ENCODE measurements around the gene MYO15A.
A peak's percentile ranks its signal among the peaks of the same experiment; 100 is the strongest.

MYO15A gene

DNA sequence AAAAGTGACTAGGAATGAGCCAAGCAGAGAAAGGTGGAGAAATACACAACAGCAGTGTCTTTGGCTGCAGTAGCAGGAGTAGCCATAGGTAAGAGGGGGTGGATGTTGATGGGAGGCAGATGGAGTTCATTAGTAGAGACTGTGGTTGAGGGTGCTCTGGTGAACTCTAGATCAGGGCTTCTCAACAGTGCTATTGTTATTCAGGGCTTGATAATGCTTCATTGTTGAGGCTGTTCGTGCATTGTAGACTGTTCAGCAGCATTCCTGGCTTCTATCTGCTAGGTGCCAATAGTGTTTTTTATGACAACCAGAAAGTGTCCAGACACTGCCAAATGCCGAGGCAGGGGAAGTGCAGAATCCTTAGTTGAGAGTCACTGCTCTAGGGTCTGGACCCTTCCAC lies 78.7 kb downstream of the MYO15A start:
- H3K79me1 ChIP-seq (replicated peaks; ENCODE audit: low read length, poor library complexity, severe bottlenecking), result no peaks in the 10 kb centered on the region
- H2BK120ac ChIP-seq (ENCODE audit: low read depth, low read length), result no peak overlapping the region
- peak overlapping the region in 1 of 2 experiments; percentile 84 for H3K23ac ChIP-seq (ENCODE audit: low read length in 2 of 2)
- no peak overlapping the region for H2AK5ac ChIP-seq (ENCODE audit: low read length, severe bottlenecking)
- H4K8ac ChIP-seq (ENCODE audit: low read length), result no peak overlapping the region
- no peaks in the 10 kb centered on the region for H3K27me3 ChIP-seq (ENCODE audit: control insufficient read depth in 1 of 2, insufficient read depth in 1 of 2, low read length in 2 of 2)
- peaks cover 39% of the 10 kb centered on the region for H3K4me1 ChIP-seq (ENCODE audit: control insufficient read depth, insufficient read depth, low read depth, low read length)
- H3K4me3 ChIP-seq (ENCODE audit: insufficient read depth in 1 of 2, low read depth in 1 of 2, low read length in 2 of 2), result peak overlapping the region in 1 of 2 experiments; percentile 89
- H3K4ac ChIP-seq (ENCODE audit: low read depth in 1 of 2, low read length in 2 of 2), result no peak overlapping the region
- H2AFZ ChIP-seq (ENCODE audit: low read depth, low read length), result no peak overlapping the region
- H3K9ac ChIP-seq (ENCODE audit: low read length), result peak overlapping the region; percentile 96
- H4K91ac ChIP-seq (ENCODE audit: low read length), result no peak overlapping the region
- 81% methylated on average over 2 of the region's 2 CpGs for WGBS
- H3K36me3 ChIP-seq (ENCODE audit: control insufficient read depth in 1 of 2, insufficient read depth in 2 of 2, low read depth in 1 of 2, low read length in 2 of 2), result peaks cover 14 to 26% of the 10 kb centered on the region in 2 experiments
- no peaks in the 10 kb centered on the region for H3K9me3 ChIP-seq (ENCODE audit: control insufficient read depth, low read length)
- H3K4me2 ChIP-seq (ENCODE audit: low read length, poor library complexity, severe bottlenecking), result peak overlapping the region; percentile 59
- no peak overlapping the region for H2BK5ac ChIP-seq (ENCODE audit: low read depth, low read length, poor library complexity, severe bottlenecking)
- H2BK15ac ChIP-seq (ENCODE audit: low read depth, poor library complexity, severe bottlenecking), result no peak overlapping the region
- no peak for DNase-seq
- no peak overlapping the region for H3K18ac ChIP-seq (ENCODE audit: low read depth in 1 of 2, low read length in 2 of 2)
- no peak overlapping the region for H3K27ac ChIP-seq (ENCODE audit: low read length, poor library complexity, severe bottlenecking)
- peak overlapping the region in 1 of 2 experiments; percentile 57 for H3K14ac ChIP-seq (ENCODE audit: low read length in 2 of 2)
- H2BK12ac ChIP-seq (ENCODE audit: low read length in 2 of 2), result no peak overlapping the region

DNA sequence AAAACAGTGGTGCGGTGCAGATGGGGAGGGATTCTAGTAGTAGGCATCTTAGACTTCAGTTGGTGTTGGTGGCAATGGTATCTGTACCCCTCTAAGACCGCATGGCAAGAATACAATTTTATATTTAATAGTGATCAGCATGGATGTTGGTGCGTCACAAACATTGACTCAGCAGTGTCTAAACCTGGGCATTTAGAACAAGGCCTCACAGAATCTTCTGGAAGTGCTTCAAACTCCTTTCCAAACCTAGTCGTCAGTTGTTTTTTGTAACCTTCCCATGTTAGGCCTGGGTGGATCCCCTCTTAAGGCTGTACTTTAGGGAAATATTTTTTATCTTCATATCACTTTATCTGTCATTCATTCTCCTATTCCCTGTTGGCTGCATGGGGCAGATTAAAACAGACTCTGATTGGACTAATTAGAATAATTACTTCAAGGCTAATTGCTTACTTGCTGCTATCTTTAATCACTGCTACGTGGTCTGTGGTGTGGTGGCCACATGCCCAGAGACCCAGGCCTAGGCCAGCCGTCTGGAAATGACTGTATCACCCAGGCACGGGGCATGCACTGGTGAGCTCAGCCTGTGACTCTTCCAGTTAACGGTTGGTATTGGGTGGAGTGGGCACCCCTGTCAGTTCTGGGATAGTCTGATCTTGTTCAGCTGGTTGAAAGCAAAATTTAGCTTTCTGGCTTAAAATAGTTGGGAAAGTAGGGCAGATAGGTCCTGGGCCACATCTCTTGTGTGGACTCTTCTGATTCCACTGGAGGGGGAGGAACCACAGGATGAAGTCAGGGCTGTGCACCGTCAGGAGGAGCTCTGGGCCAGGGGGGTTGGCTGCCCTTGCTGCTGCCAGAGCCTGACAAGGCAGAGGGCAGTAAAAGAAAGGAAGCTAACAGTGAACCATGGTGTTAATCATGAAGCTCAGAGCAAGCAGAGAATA lies 79.5 kb downstream of the MYO15A start:
- Histone ChIP-seq H4K8ac (ENCODE audit: low read length) (peak overlapping the region; percentile 59), H2AK5ac (ENCODE audit: low read length, severe bottlenecking) (no peak overlapping the region), H4K91ac (ENCODE audit: low read length) (peak overlapping the region; percentile 31), H2AFZ (ENCODE audit: low read depth, low read length) (no peak overlapping the region), H3K9ac (ENCODE audit: low read length) (peak overlapping the region; percentile 96), H3K27me3 (ENCODE audit: control insufficient read depth in 1 of 2, insufficient read depth in 1 of 2, low read length in 2 of 2) (no peaks in the 10 kb centered on the region), H2BK12ac (ENCODE audit: low read length in 2 of 2) (no peak overlapping the region), H3K4me1 (ENCODE audit: control insufficient read depth, insufficient read depth, low read depth, low read length) (peaks cover 35% of the 10 kb centered on the region), H3K4me3 (ENCODE audit: insufficient read depth in 1 of 2, low read depth in 1 of 2, low read length in 2 of 2) (peak overlapping the region in 1 of 2 experiments; percentile 89), H2BK15ac (ENCODE audit: low read depth, poor library complexity, severe bottlenecking) (no peak overlapping the region), H2BK120ac (ENCODE audit: low read depth, low read length) (no peak overlapping the region), H3K18ac (ENCODE audit: low read depth in 1 of 2, low read length in 2 of 2) (no peak overlapping the region), H3K4me2 (ENCODE audit: low read length, poor library complexity, severe bottlenecking) (peak overlapping the region; percentile 18), H2BK5ac (ENCODE audit: low read depth, low read length, poor library complexity, severe bottlenecking) (no peak overlapping the region), H3K9me3 (ENCODE audit: control insufficient read depth, low read length) (no peaks in the 10 kb centered on the region), H3K36me3 (ENCODE audit: control insufficient read depth in 1 of 2, insufficient read depth in 2 of 2, low read depth in 1 of 2, low read length in 2 of 2) (peaks cover 14 to 30% of the 10 kb centered on the region in 2 experiments), H3K4ac (ENCODE audit: low read depth in 1 of 2, low read length in 2 of 2) (no peak overlapping the region), H3K79me1 (replicated peaks; ENCODE audit: low read length, poor library complexity, severe bottlenecking) (no peaks in the 10 kb centered on the region), H3K27ac (ENCODE audit: low read length, poor library complexity, severe bottlenecking) (peak overlapping the region; percentile 24), H3K23ac (ENCODE audit: low read length in 2 of 2) (no peak overlapping the region), H3K14ac (ENCODE audit: low read length in 2 of 2) (no peak overlapping the region)
- peak; percentile 38 for DNase-seq
- WGBS, result 84% methylated on average over 8 of the region's 9 CpGs

DNA sequence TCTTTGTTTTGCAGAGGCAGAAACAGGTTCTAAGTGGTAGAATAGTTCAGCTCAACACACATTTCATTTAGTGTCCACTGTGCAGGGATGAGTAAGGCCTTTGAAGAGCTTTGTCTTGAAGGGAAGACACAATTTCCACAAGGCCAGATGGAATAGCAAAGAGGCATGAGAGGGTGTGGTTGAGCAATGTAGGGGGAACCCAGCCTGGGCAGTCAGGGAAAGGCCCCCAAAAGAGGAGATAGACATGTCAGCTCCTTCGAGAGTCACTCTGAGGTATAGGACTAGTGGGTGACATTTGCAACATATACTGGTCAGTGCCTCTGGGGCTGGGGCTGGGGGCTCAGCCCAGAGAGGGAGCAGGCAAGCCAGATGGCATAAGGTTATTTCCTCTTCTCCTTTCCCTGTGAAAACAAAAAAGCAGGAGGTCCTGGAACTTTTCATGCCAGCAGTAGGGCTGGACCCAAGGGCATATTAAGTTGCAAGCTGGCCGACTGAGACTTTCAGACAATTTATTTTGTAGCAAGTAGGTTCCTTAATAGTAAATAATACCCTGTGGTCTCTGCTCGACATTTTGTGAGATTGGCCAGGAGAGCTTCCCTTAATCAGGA lies 82.2 kb downstream of the MYO15A start:
- Histone ChIP-seq H3K4me1 (ENCODE audit: control insufficient read depth, insufficient read depth, low read depth, low read length) (peaks cover 30% of the 10 kb centered on the region), H2BK120ac (ENCODE audit: low read depth, low read length) (no peak overlapping the region), H2BK12ac (ENCODE audit: low read length in 2 of 2) (no peak overlapping the region), H2AK5ac (ENCODE audit: low read length, severe bottlenecking) (no peak overlapping the region), H3K4me3 (ENCODE audit: insufficient read depth in 1 of 2, low read depth in 1 of 2, low read length in 2 of 2) (peak overlapping the region in 1 of 2 experiments; percentile 9), H3K18ac (ENCODE audit: low read depth in 1 of 2, low read length in 2 of 2) (no peak overlapping the region), H4K8ac (ENCODE audit: low read length) (no peak overlapping the region), H3K9ac (ENCODE audit: low read length) (peak overlapping the region; percentile 31), H2BK5ac (ENCODE audit: low read depth, low read length, poor library complexity, severe bottlenecking) (no peak overlapping the region), H3K4me2 (ENCODE audit: low read length, poor library complexity, severe bottlenecking) (no peak overlapping the region), H3K4ac (ENCODE audit: low read depth in 1 of 2, low read length in 2 of 2) (no peak overlapping the region), H3K27ac (ENCODE audit: low read length, poor library complexity, severe bottlenecking) (no peak overlapping the region), H3K79me1 (replicated peaks; ENCODE audit: low read length, poor library complexity, severe bottlenecking) (peaks cover 9% of the 10 kb centered on the region), H2AFZ (ENCODE audit: low read depth, low read length) (no peak overlapping the region), H3K9me3 (ENCODE audit: control insufficient read depth, low read length) (no peaks in the 10 kb centered on the region), H3K27me3 (ENCODE audit: control insufficient read depth in 1 of 2, insufficient read depth in 1 of 2, low read length in 2 of 2) (no peaks in the 10 kb centered on the region), H2BK15ac (ENCODE audit: low read depth, poor library complexity, severe bottlenecking) (no peak overlapping the region), H3K23ac (ENCODE audit: low read length in 2 of 2) (no peak overlapping the region), H3K36me3 (ENCODE audit: control insufficient read depth in 1 of 2, insufficient read depth in 2 of 2, low read depth in 1 of 2, low read length in 2 of 2) (peaks cover 14 to 44% of the 10 kb centered on the region in 2 experiments), H3K14ac (ENCODE audit: low read length in 2 of 2) (no peak overlapping the region), H4K91ac (ENCODE audit: low read length) (no peak overlapping the region)
- 96% methylated on average over 3 of the region's 3 CpGs for WGBS
- DNase-seq, result peak; percentile 16

DNA sequence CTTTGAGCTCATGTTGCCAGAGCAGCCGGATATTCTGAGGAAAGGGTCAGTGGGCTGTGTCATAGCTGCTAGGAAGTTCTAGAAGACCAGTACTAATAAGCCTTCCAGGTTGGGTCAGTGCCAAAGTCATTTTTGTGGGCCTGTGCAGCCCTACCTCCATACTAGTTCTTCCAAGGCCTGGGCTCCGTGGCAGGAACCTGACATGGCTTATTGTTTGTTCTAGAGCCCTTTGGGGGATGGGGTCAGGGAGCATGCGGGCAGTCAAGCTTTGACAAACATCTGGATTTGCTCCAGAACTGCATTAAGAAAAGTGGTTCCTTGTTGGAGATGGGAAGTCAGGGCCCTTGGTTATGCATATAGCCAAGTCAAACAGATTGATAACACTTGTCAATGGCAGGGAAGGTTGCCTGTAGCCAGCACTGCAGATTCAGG lies 82.7 kb downstream of the MYO15A start:
- H2BK5ac ChIP-seq (ENCODE audit: low read depth, low read length, poor library complexity, severe bottlenecking), result no peak overlapping the region
- H3K4ac ChIP-seq (ENCODE audit: low read depth in 1 of 2, low read length in 2 of 2), result no peak overlapping the region
- H3K18ac ChIP-seq (ENCODE audit: low read depth in 1 of 2, low read length in 2 of 2), result no peak overlapping the region
- peak overlapping the region; percentile 31 for H3K9ac ChIP-seq (ENCODE audit: low read length)
- H3K36me3 ChIP-seq (ENCODE audit: control insufficient read depth in 1 of 2, insufficient read depth in 2 of 2, low read depth in 1 of 2, low read length in 2 of 2), result peaks cover 17 to 44% of the 10 kb centered on the region in 2 experiments
- no peak overlapping the region for H3K14ac ChIP-seq (ENCODE audit: low read length in 2 of 2)
- H3K27ac ChIP-seq (ENCODE audit: low read length, poor library complexity, severe bottlenecking), result no peak overlapping the region
- peaks cover 25% of the 10 kb centered on the region for H3K4me1 ChIP-seq (ENCODE audit: control insufficient read depth, insufficient read depth, low read depth, low read length)
- H3K9me3 ChIP-seq (ENCODE audit: control insufficient read depth, low read length), result no peaks in the 10 kb centered on the region
- no peaks in the 10 kb centered on the region for H3K27me3 ChIP-seq (ENCODE audit: control insufficient read depth in 1 of 2, insufficient read depth in 1 of 2, low read length in 2 of 2)
- no peak overlapping the region for H4K91ac ChIP-seq (ENCODE audit: low read length)
- peaks cover 9% of the 10 kb centered on the region for H3K79me1 ChIP-seq (replicated peaks; ENCODE audit: low read length, poor library complexity, severe bottlenecking)
- H2BK12ac ChIP-seq (ENCODE audit: low read length in 2 of 2), result no peak overlapping the region
- H3K4me2 ChIP-seq (ENCODE audit: low read length, poor library complexity, severe bottlenecking), result no peak overlapping the region
- no peak overlapping the region for H2BK15ac ChIP-seq (ENCODE audit: low read depth, poor library complexity, severe bottlenecking)
- peak overlapping the region in 1 of 2 experiments; percentile 9 for H3K4me3 ChIP-seq (ENCODE audit: insufficient read depth in 1 of 2, low read depth in 1 of 2, low read length in 2 of 2)
- H3K23ac ChIP-seq (ENCODE audit: low read length in 2 of 2), result no peak overlapping the region
- H2AK5ac ChIP-seq (ENCODE audit: low read length, severe bottlenecking), result no peak overlapping the region
- no peak overlapping the region for H4K8ac ChIP-seq (ENCODE audit: low read length)
- H2AFZ ChIP-seq (ENCODE audit: low read depth, low read length), result no peak overlapping the region
- H2BK120ac ChIP-seq (ENCODE audit: low read depth, low read length), result no peak overlapping the region
- WGBS, result 89% methylated on average over 3 of the region's 3 CpGs
- DNase-seq, result peak; percentile 18

Data from mesenchymal stem cell (in vitro differentiated cells and primary cell).